K562 (cell line): ENCODE data around the gene OXSM. TPM values are rescaled to one million over a fixed set of nuclear protein-coding genes. Genes with fewer than 3 reads are reported as not detected.

Experiments used
- ATAC-seq: fragments of 200-7000 bp; cut with Tn5 transposase; 3 replicates; pipeline ENCODE4 v1.9.1; 2020; ENCODE audit warnings: moderate library complexity
- BruUV-seq: library from RNA; stranded (reverse); fragments of 400-500 nt; replicated peaks from 2 replicates; lab custom pipeline; 2021; lab: Mats Ljungman, UMichigan
- CTCF ChIA-PET: fragments of 300-600 bp; formaldehyde crosslinking; extraction: SDS; loops from one replicate; lab custom pipeline; 2021; ENCODE audit warnings: low intra/inter-chr PET ratio; lab: Yijun Ruan, JAX
- POLR2A ChIA-PET: fragments of 300-600, 350-650 bp; sonication (Branson Sonifier 250); formaldehyde crosslinking; extraction: SDS; loops from one replicate; lab custom pipeline; 2021; ENCODE audit warnings: antibody characterized with exemption, inconsistent platforms; lab: Yijun Ruan, JAX
- DNase-seq, 4 experiments: peaks; one replicate each; pipeline versions ENCODE4 v3.0.0 to v3.0.0-alpha.2; 2011 to 2018; ENCODE audit warnings: low spot score in 3 of 4, mixed read lengths in 3 of 4; ENCODE audit errors: extremely low read depth in 1 of 4
- FAIRE-seq: peaks from 2 replicates; lab custom pipeline; 2011; peaks lifted over from hg19 to GRCh38; lab: Jason Lieb, UNC
- H2AFZ ChIP-seq: 2 replicates; pipeline ENCODE4 v1.6.0; 2011; ENCODE audit warnings: low read depth, low read length, control low read depth, inconsistent platforms
- H3K27ac ChIP-seq: fragments of 200-600 bp; 3 replicates; pipeline ENCODE4 v1.8.0; 2011; ENCODE audit warnings: low read depth, mild to moderate bottlenecking, control low read depth, inconsistent platforms, low read length, moderate library complexity, mixed read lengths; ENCODE audit errors: extremely low read depth
- H3K27me3 ChIP-seq, 2 experiments: fragments of 300-600 bp in 1 of 2; 2 replicates in 1 of 2; 3 replicates in 1 of 2; pipeline versions ENCODE4 v1.6.0 to v1.8.0; 2011; ENCODE audit warnings: inconsistent platforms in 2 of 2, low read length in 2 of 2, mild to moderate bottlenecking in 1 of 2, mixed read lengths in 1 of 2, moderate library complexity in 1 of 2; ENCODE audit not compliant: control insufficient read depth in 2 of 2, insufficient read depth in 2 of 2
- H3K36me3 ChIP-seq: fragments of 300-600 bp; 3 replicates; pipeline ENCODE4 v1.8.0; 2011; ENCODE audit warnings: mild to moderate bottlenecking, low read length, inconsistent platforms; ENCODE audit not compliant: control insufficient read depth, insufficient read depth
- H3K4me1 ChIP-seq, 2 experiments: fragments of 200-600 bp in 1 of 2; replicated peaks in 1 of 2; 2 replicates in 1 of 2; 3 replicates in 1 of 2; pipeline versions ENCODE4 v1.5.1 to v1.8.0; 2011; ENCODE audit warnings: inconsistent platforms in 2 of 2, low read length in 2 of 2, mild to moderate bottlenecking in 1 of 2, mixed read lengths in 1 of 2, moderate library complexity in 1 of 2; ENCODE audit not compliant: control insufficient read depth in 2 of 2, insufficient read depth in 2 of 2
- H3K4me2 ChIP-seq: 2 replicates; pipeline ENCODE4 v1.6.1; 2011; ENCODE audit warnings: low read length, control low read depth, inconsistent platforms, mixed read lengths; ENCODE audit not compliant: insufficient read depth
- H3K4me3 ChIP-seq: fragments of 200-600 bp; sonication (generic), shearing (Covaris generic); 2 replicates; pipeline ENCODE4 v1.5.1; 2016; ENCODE audit warnings: control low read depth, inconsistent platforms
- H3K79me2 ChIP-seq: fragments of 200-600 bp; 3 replicates; pipeline ENCODE4 v1.8.0; 2011; ENCODE audit warnings: low read length, inconsistent platforms; ENCODE audit not compliant: control insufficient read depth, insufficient read depth
- H3K9ac ChIP-seq, 2 experiments: 2 replicates each; pipeline versions ENCODE4 v1.6.0 to v1.6.1; 2011; ENCODE audit warnings: low read depth in 2 of 2, low read length in 2 of 2, control low read depth in 1 of 2, inconsistent platforms in 1 of 2, mild to moderate bottlenecking in 1 of 2, mixed read lengths in 1 of 2; ENCODE audit not compliant: insufficient read depth in 1 of 2
- H3K9me1 ChIP-seq: one replicate; pipeline ENCODE4 v1.6.0; 2011; ENCODE audit warnings: inconsistent platforms, mild to moderate bottlenecking, low read length, moderate library complexity; ENCODE audit not compliant: control insufficient read depth, insufficient read depth
- H3K9me3 ChIP-seq: replicated peaks from 2 replicates; pipeline ENCODE4 v1.5.1; 2011; ENCODE audit warnings: low read depth, low read length, inconsistent platforms; ENCODE audit not compliant: control insufficient read depth, insufficient read depth
- H4K20me1 ChIP-seq: replicated peaks from 2 replicates; pipeline ENCODE4 v1.6.1; 2011; ENCODE audit warnings: low read length, inconsistent platforms, mixed read lengths; ENCODE audit not compliant: control insufficient read depth, insufficient read depth
- BCOR ChIP-seq: fragments of 450-650 bp; IDR thresholded peaks from 2 replicates; pipeline ENCODE4 v1.6.1; 2016
- C11orf30 ChIP-seq: fragments of 450-650 bp; IDR thresholded peaks from 2 replicates; pipeline ENCODE4 v1.6.1; 2016; ENCODE audit warnings: low read depth, mild to moderate bottlenecking
- DIDO1 ChIP-seq: fragments of 450-650 bp; IDR thresholded peaks from 2 replicates; pipeline ENCODE4 v1.6.1; 2016; ENCODE audit warnings: low read depth, missing biosample characterization, missing genetic modification characterization
- HBP1 ChIP-seq: fragments of 450-650 bp; formaldehyde crosslinking; IDR thresholded peaks from 2 replicates; pipeline ENCODE4 v1.4.0; 2022; ENCODE audit warnings: missing genetic modification characterization
- KDM5B ChIP-seq: fragments of 200-600 bp; sonication (generic); IDR thresholded peaks from 2 replicates; pipeline ENCODE4 v1.6.1; 2012; ENCODE audit warnings: low read depth, mild to moderate bottlenecking, moderate library complexity, low read length, control low read depth, inconsistent platforms; ENCODE audit not compliant: insufficient replicate concordance
- MBD1 ChIP-seq: fragments of 250-450 bp; sonication (Bioruptor Pico); IDR thresholded peaks from 2 replicates; pipeline ENCODE4 v1.8.0; 2022; ENCODE audit warnings: inconsistent platforms
- NBN ChIP-seq: fragments of 450-650 bp; IDR thresholded peaks from 2 replicates; pipeline ENCODE4 v1.6.1; 2016; ENCODE audit warnings: low read depth, mild to moderate bottlenecking
- PCBP1 ChIP-seq: fragments of 200-400 bp; formaldehyde crosslinking; IDR thresholded peaks from 2 replicates; pipeline ENCODE4 v1.6.1; 2018; ENCODE audit warnings: mild to moderate bottlenecking, low read depth, low read length; ENCODE audit not compliant: poor library complexity, severe bottlenecking
- RBM17 ChIP-seq: fragments of 200-400 bp; formaldehyde crosslinking; IDR thresholded peaks from 2 replicates; pipeline ENCODE4 v1.6.1; 2017; ENCODE audit warnings: low read depth, mild to moderate bottlenecking, low read length, borderline replicate concordance
- SRSF9 ChIP-seq: fragments of 200-400 bp; formaldehyde crosslinking; IDR thresholded peaks from 2 replicates; pipeline ENCODE4 v1.6.1; 2017; ENCODE audit warnings: low read depth, low read length, borderline replicate concordance
- ZBTB43 ChIP-seq: sonication (generic); formaldehyde crosslinking; IDR thresholded peaks from 2 replicates; pipeline ENCODE4 v1.8.0; 2023; ENCODE audit warnings: mild to moderate bottlenecking, missing genetic modification reagents
- ZNF121 ChIP-seq: sonication (generic); formaldehyde crosslinking; conservative IDR thresholded peaks from 2 replicates; pipeline ENCODE4 v1.8.0; 2022; ENCODE audit warnings: missing genetic modification reagents
- ZNF282 ChIP-seq: sonication (generic); formaldehyde crosslinking; IDR thresholded peaks from 2 replicates; pipeline ENCODE4 v1.8.1; 2023; ENCODE audit warnings: missing genetic modification reagents
- WGBS: fragments of 100-300 bp; shearing (Covaris generic); methylation state at CpG from one replicate; pipeline ENCODE4 v1.1.6; 2016; ENCODE audit warnings: low coverage, mixed read lengths; ENCODE audit not compliant: insufficient coverage; ENCODE audit errors: missing lambda C conversion rate; 5-methylcytosine and 5-hydroxymethylcytosine counted together
- in situ Hi-C: fragments of 300-500 bp; cut with MboI; formaldehyde crosslinking; loops from 4 replicates; pipeline ENCODE4 v1.15.0; 2018; ENCODE audit warnings: inconsistent platforms, mixed read lengths
- intact Hi-C: fragments of 100-400 bp; cut with micrococcal nuclease; formaldehyde crosslinking; loops from 2 replicates; pipeline ENCODE4 v1.14.2; 2022
- polyA plus RNA-seq, 8 experiments: library from polyadenylated mRNA; depleted of rRNA in 4 of 8; stranded (reverse) in 5 of 8; unstranded in 3 of 8; fragments of >200 nt; fragmentation: Nextera tagmentation in 2 of 8; fragmentation: Illumina TruSeq in 1 of 8; extraction: Ambion mirVana in 2 of 8; extraction: Trizol in 1 of 8; gene quantifications; 2 replicates each; pipeline versions ENCODE4 v1.2.1 to v1.2.3, GENCODE V29; 2011 to 2014; ENCODE audit warnings: inconsistent platforms in 1 of 8, missing spikeins in 1 of 8
- total RNA-seq, 7 experiments: library from RNA; depleted of rRNA in 6 of 7; stranded (reverse); fragments of >200 nt in 6 of 7; fragmentation: Illumina TruSeq in 2 of 7; extraction: Trizol in 2 of 7; gene quantifications; 2 replicates each; pipeline versions ENCODE4 v1.2.1 to v1.2.3, GENCODE V29; 2011 to 2021; ENCODE audit warnings: low replicate concordance in 1 of 7
- TF ChIP-seq, protein P1 (sequence below): IDR thresholded peaks from 2 replicates; pipeline ENCODE4 v1.6.1; 2012; ENCODE audit warnings: low read depth, low read length, improper control_type of control experiment, borderline replicate concordance
- TF ChIP-seq, protein P2 (sequence below): fragments of 450-650 bp; conservative IDR thresholded peaks from 2 replicates; pipeline ENCODE4 v1.6.1; 2016; ENCODE audit warnings: missing genetic modification characterization, low read depth, mild to moderate bottlenecking, missing compliant biosample characterization, moderate library complexity

Gene OXSM
- total and polyA plus RNA-seq, 9 of the 15 experiments (the other 6 are each of a cell fraction or from before 2014, with no cell fraction given) = 24.0 to 107 (median 34.0) TPM

DNA sequence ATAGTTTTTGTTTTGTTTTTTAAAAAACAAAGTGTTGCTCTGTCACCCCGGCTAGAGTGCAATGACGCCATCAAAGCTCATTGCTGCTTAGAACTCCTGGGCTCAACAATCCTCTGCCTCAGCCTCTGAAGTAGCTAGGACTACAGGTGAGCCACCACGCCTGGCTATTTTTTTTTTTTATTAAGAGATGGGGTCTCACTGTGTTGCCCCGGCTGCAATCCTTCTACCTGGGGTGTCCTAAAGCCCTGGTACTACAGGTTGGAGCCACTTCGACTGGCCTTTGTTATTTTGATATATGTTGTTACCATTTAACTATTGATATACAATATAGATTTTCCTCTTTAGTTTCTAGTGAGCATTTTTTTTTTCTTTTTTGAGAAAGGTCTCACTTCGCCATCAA lies 9.3 kb upstream of the OXSM start:
- H2AFZ ChIP-seq = no peak overlapping the region
- FAIRE-seq (no peak), ATAC-seq (no peak), DNase-seq (no peak)
- no TSS peak for BruUV-seq
- peaks cover 43% of the 10 kb centered on the region for H3K36me3 ChIP-seq
- no peak overlapping the region for H3K4me3 ChIP-seq
- peaks cover 12 to 19% of the 10 kb centered on the region in 2 experiments; a peak in 4 of 5 replicates for H3K4me1 ChIP-seq
- H3K27ac ChIP-seq = no peak overlapping the region
- H3K9me1 ChIP-seq = no peaks in the 10 kb centered on the region
- H3K9me3 ChIP-seq = peaks cover 7% of the 10 kb centered on the region; the same call in 1 of the 2 replicates
- no peak overlapping the region; a peak in 1 of 4 replicates for H3K9ac ChIP-seq
- H3K4me2 ChIP-seq = peak overlapping the region; percentile 95; the same call in 1 of the 2 replicates
- ChIA-PET POLR2A (interaction anchor here (0.7 to 1.0 kb wide), 2 partner anchors 9 to 1841 kb away, joined by 3 read pairs; no protein-coding TSS in a partner anchor), CTCF (no interaction called here)
- WGBS = 96% methylated on average over 3 of the region's 6 CpGs
- intact Hi-C loops = no loop called here
- in situ Hi-C loops = no loop called here
- H3K27me3 ChIP-seq = no peaks in the 10 kb centered on the region
- H3K79me2 ChIP-seq = peaks cover 72% of the 10 kb centered on the region
- H4K20me1 ChIP-seq = no peaks in the 10 kb centered on the region
- TF ChIP-seq DIDO1 (tag) (no peak), RBM17 (no peak), BCOR (0 out of 2 replicates have a peak, but pooled peaks have one; percentile 27), C11orf30 (no peak), SRSF9 (no peak), NBN (no peak), KDM5B (no peak), ZBTB43 (CRISPR knock-in tag) (no peak), PCBP1 (no peak), ZNF121 (CRISPR knock-in tag) (peak; percentile 86), HBP1 (no peak), MBD1 (CRISPR knock-in tag) (no peak), ZNF282 (CRISPR knock-in tag) (no peak)
- TF ChIP-seq, protein P1, sequence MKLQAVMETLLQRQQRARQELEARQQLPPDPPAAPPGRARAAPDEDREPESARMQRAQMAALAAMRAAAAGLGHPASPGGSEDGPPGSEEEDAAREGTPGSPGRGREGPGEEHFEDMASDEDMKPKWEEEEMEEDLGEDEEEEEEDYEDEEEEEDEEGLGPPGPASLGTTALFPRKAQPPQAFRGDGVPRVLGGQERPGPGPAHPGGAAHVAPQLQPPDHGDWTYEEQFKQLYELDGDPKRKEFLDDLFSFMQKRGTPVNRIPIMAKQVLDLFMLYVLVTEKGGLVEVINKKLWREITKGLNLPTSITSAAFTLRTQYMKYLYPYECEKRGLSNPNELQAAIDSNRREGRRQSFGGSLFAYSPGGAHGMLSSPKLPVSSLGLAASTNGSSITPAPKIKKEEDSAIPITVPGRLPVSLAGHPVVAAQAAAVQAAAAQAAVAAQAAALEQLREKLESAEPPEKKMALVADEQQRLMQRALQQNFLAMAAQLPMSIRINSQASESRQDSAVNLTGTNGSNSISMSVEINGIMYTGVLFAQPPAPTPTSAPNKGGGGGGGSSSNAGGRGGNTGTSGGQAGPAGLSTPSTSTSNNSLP = no peak
- TF ChIP-seq, protein P2, sequence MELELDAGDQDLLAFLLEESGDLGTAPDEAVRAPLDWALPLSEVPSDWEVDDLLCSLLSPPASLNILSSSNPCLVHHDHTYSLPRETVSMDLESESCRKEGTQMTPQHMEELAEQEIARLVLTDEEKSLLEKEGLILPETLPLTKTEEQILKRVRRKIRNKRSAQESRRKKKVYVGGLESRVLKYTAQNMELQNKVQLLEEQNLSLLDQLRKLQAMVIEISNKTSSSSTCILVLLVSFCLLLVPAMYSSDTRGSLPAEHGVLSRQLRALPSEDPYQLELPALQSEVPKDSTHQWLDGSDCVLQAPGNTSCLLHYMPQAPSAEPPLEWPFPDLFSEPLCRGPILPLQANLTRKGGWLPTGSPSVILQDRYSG (tag) = no peak
